Trophoblast cell (in vitro differentiated cells and primary cell): ENCODE data around the gene NMNAT2.

Experiments
- DNase-seq, 2 donors: peaks; one replicate each; pipeline ENCODE4 v3.0.0-alpha.2; 2016
- H2AFZ ChIP-seq: 2 replicates; pipeline ENCODE4 v1.6.1; 2013; ENCODE audit warnings: low read length, moderate library complexity, mild to moderate bottlenecking; ENCODE audit not compliant: insufficient read depth, poor library complexity
- H2AK5ac ChIP-seq: 2 replicates; pipeline ENCODE4 v1.6.1; 2013; ENCODE audit warnings: mild to moderate bottlenecking, low read length
- H2BK120ac ChIP-seq: 2 replicates; pipeline ENCODE4 v1.6.1; 2013; ENCODE audit warnings: low read length, mild to moderate bottlenecking, moderate library complexity; ENCODE audit not compliant: insufficient read depth, poor library complexity
- H2BK12ac ChIP-seq: 2 replicates; pipeline ENCODE4 v1.6.1; 2013; ENCODE audit warnings: mild to moderate bottlenecking, low read length, moderate library complexity
- H2BK5ac ChIP-seq: 2 replicates; pipeline ENCODE4 v1.6.1; 2013; ENCODE audit warnings: low read length, low read depth, moderate library complexity, mild to moderate bottlenecking; ENCODE audit not compliant: poor library complexity
- H3K14ac ChIP-seq: 2 replicates; pipeline ENCODE4 v1.6.1; 2013; ENCODE audit warnings: mild to moderate bottlenecking, low read length
- H3K18ac ChIP-seq: 2 replicates; pipeline ENCODE4 v1.6.1; 2013; ENCODE audit warnings: mild to moderate bottlenecking, low read length
- H3K23ac ChIP-seq: 2 replicates; pipeline ENCODE4 v1.6.1; 2013; ENCODE audit warnings: low read length
- H3K27ac ChIP-seq: 2 replicates; pipeline ENCODE4 v1.5.1; 2013; ENCODE audit warnings: low read depth, mild to moderate bottlenecking, inconsistent platforms, low read length, moderate library complexity
- H3K27me3 ChIP-seq: 2 replicates; pipeline ENCODE4 v1.6.1; 2013; ENCODE audit warnings: inconsistent platforms, mild to moderate bottlenecking, low read length, moderate library complexity; ENCODE audit not compliant: insufficient read depth
- H3K36me3 ChIP-seq, 2 experiments: 1 replicate in 1 of 2; 2 replicates in 1 of 2; pipeline ENCODE4 v1.6.1; 2013; ENCODE audit warnings: low read length in 2 of 2, mild to moderate bottlenecking in 2 of 2, moderate library complexity in 1 of 2; ENCODE audit not compliant: insufficient read depth in 2 of 2, control insufficient read depth in 1 of 2
- H3K4ac ChIP-seq: 2 replicates; pipeline ENCODE4 v1.6.1; 2013; ENCODE audit warnings: low read depth, mild to moderate bottlenecking, low read length, moderate library complexity
- H3K4me1 ChIP-seq, 2 experiments: 1 replicate in 1 of 2; 2 replicates in 1 of 2; pipeline ENCODE4 v1.6.1; 2013; ENCODE audit warnings: low read length in 2 of 2, mild to moderate bottlenecking in 2 of 2, moderate library complexity in 1 of 2; ENCODE audit not compliant: insufficient read depth in 2 of 2, control insufficient read depth in 1 of 2
- H3K4me2 ChIP-seq: 2 replicates; pipeline ENCODE4 v1.6.1; 2013; ENCODE audit warnings: inconsistent platforms, mild to moderate bottlenecking, low read length, moderate library complexity
- H3K4me3 ChIP-seq: 2 replicates; pipeline ENCODE4 v1.5.1; 2013; ENCODE audit warnings: mild to moderate bottlenecking, low read depth, low read length, inconsistent platforms
- H3K79me1 ChIP-seq: one replicate; pipeline ENCODE4 v1.6.1; 2013; ENCODE audit warnings: low read length
- H3K79me2 ChIP-seq: 2 replicates; pipeline ENCODE4 v1.6.1; 2013; ENCODE audit warnings: low read length, mild to moderate bottlenecking; ENCODE audit not compliant: control insufficient read depth, insufficient read depth, poor library complexity
- H3K9ac ChIP-seq: 2 replicates; pipeline ENCODE4 v1.6.1; 2013; ENCODE audit warnings: mild to moderate bottlenecking, low read length
- H3K9me3 ChIP-seq: 2 replicates; pipeline ENCODE4 v1.6.1; 2013; ENCODE audit warnings: low read depth, mild to moderate bottlenecking, control low read depth, inconsistent platforms, low read length; ENCODE audit not compliant: insufficient read depth
- H4K12ac ChIP-seq: 2 replicates; pipeline ENCODE4 v1.6.1; 2013; ENCODE audit warnings: low read depth, mild to moderate bottlenecking, low read length, moderate library complexity
- H4K8ac ChIP-seq: 2 replicates; pipeline ENCODE4 v1.6.1; 2013; ENCODE audit warnings: low read depth, mild to moderate bottlenecking, low read length, moderate library complexity
- H4K91ac ChIP-seq: one replicate; pipeline ENCODE4 v1.6.1; 2013; ENCODE audit warnings: low read depth, mild to moderate bottlenecking, low read length, moderate library complexity
- WGBS: extraction: QIAGEN DNeasy Blood & Tissue Kit; methylation state at CpG from one replicate; pipeline ENCODE4 v1.1.7; 2013; ENCODE audit warnings: missing lambda C conversion rate; ENCODE audit not compliant: insufficient read length, insufficient coverage; ENCODE audit errors: extremely low coverage; 5-methylcytosine and 5-hydroxymethylcytosine counted together

The NMNAT2 gene

DNA sequence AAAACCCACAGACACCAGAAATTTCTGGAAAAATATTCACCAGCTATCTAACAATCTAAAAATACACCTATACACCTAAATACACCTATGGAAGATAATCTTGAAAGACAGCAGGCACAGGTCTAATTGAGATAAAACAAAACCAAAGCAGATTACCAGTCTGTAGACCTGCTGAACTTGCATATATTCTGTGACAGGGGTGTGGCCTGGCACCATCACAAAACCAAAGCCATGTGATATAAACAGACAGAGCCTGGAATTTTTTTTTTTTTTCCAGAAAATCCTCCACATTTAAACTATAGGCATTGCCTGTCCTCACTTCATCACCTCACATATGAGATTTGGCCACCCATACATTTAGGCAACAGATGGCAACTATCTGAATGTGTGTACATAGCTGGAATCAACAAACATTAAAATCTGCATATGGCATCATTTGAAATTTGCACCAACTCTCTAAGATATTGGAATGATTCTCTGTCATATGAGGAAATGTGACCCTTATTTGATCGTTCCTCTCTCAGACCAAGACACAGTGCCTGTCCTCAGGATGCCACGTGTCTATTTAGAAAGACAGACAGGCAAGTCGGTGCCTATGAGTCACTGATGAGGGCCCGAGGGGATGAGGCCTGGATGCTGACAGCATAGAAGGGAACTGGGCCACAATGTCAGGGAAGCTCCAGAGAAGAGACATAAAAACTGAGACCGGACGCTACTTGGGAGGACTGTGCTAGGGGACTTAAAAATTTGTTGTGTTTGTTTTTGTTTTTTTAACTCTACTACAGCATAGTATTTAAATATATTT lies 32.6 kb downstream of the NMNAT2 start:
- Histone ChIP-seq H4K8ac (no peak overlapping the region), H2AK5ac (no peak overlapping the region), H2BK5ac (no peak overlapping the region), H3K4ac (no peak overlapping the region), H2AFZ (no peak overlapping the region), H3K9ac (no peak overlapping the region), H3K79me1 (no peaks in the 10 kb centered on the region), H3K4me1 (peaks cover 0 to 3% of the 10 kb centered on the region in 2 experiments), H3K14ac (no peak overlapping the region), H3K4me2 (no peak overlapping the region), H3K79me2 (no peaks in the 10 kb centered on the region), H2BK12ac (no peak overlapping the region), H3K9me3 (peaks cover 2% of the 10 kb centered on the region), H3K4me3 (no peak overlapping the region), H2BK120ac (no peak overlapping the region), H3K36me3 (no peaks in the 10 kb centered on the region), H3K27me3 (no peaks in the 10 kb centered on the region), H3K23ac (no peak overlapping the region), H3K18ac (no peak overlapping the region), H4K91ac (no peak overlapping the region), H3K27ac (no peak overlapping the region), H4K12ac (no peak overlapping the region)
- no CpG with 5 or more reads among the region's 6 CpGs for WGBS
- peak; percentile 26 to 56 for DNase-seq

DNA sequence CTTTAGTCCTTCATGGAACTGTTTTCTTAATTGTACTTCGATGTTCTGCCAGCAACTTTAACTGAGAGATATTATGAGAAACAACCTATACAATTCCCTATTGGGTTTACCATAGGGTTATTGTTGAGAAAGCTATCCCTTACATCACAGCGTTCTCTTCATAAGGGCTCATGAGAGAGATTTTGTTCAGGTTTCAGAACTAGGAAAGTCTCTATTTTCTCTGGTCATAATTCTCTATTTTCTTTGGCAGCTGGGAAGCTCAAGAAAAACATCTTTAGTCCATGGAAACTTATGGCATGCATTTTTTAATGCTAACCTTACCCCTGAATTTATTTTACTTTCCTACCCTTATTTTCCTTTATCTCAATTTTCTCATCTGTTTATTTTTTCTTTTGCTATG lies 38.2 kb downstream of the NMNAT2 start:
- no peak overlapping the region for H4K91ac ChIP-seq
- H3K9ac ChIP-seq, result no peak overlapping the region
- H3K4me3 ChIP-seq, result no peak overlapping the region
- no peak overlapping the region for H4K8ac ChIP-seq
- no peak overlapping the region for H3K23ac ChIP-seq
- H2BK5ac ChIP-seq, result no peak overlapping the region
- H3K27ac ChIP-seq, result no peak overlapping the region
- H3K79me1 ChIP-seq, result peaks cover 6% of the 10 kb centered on the region
- WGBS, result no CpG with 5 or more reads among the region's 2 CpGs
- H2AK5ac ChIP-seq, result no peak overlapping the region
- no peaks in the 10 kb centered on the region for H3K27me3 ChIP-seq
- no peaks in the 10 kb centered on the region for H3K79me2 ChIP-seq
- H3K4ac ChIP-seq, result no peak overlapping the region
- H3K18ac ChIP-seq, result no peak overlapping the region
- no peak overlapping the region for H2AFZ ChIP-seq
- no peak overlapping the region for H2BK120ac ChIP-seq
- H3K14ac ChIP-seq, result no peak overlapping the region
- peaks cover 2% of the 10 kb centered on the region for H3K9me3 ChIP-seq
- H3K4me1 ChIP-seq, result peaks cover 6 to 7% of the 10 kb centered on the region in 2 experiments
- H3K36me3 ChIP-seq, result no peaks in the 10 kb centered on the region
- no peak overlapping the region for H4K12ac ChIP-seq
- H3K4me2 ChIP-seq, result no peak overlapping the region
- no peak overlapping the region for H2BK12ac ChIP-seq
- no peak for DNase-seq

DNA sequence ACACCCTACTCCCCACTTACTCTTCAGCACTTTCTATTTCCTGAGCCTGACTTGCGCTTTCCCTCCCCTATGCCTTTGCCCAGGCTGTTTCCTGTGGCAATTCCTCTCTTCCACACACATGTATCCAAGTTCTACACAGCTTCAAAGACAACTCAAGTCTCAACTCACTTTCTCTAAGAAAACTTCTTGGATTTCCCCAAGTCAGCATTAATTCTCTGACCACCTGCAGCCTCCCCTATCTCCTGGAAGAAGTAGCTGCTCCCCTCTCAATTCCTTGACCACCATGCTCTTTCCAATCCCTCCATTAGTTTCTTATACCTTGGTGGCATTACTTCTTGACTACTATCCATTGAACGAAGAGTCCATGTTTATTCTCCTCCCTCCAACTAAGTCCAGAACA lies 42.8 kb downstream of the NMNAT2 start:
- H3K23ac ChIP-seq, result no peak overlapping the region
- H2AK5ac ChIP-seq, result peak overlapping the region; percentile 93
- peak overlapping the region; percentile 82 for H3K18ac ChIP-seq
- no peaks in the 10 kb centered on the region for H3K9me3 ChIP-seq
- H3K4ac ChIP-seq, result peak overlapping the region; percentile 72
- H3K36me3 ChIP-seq, result no peaks in the 10 kb centered on the region
- H3K4me1 ChIP-seq, result peaks cover 10 to 18% of the 10 kb centered on the region in 2 experiments
- no peak overlapping the region for H3K4me2 ChIP-seq
- no peak overlapping the region for H4K12ac ChIP-seq
- no peak overlapping the region for H3K9ac ChIP-seq
- no CpG with 5 or more reads among the region's 2 CpGs for WGBS
- H3K79me1 ChIP-seq, result peaks cover 12% of the 10 kb centered on the region
- peak overlapping the region; percentile 91 for H4K91ac ChIP-seq
- H2AFZ ChIP-seq, result no peak overlapping the region
- H3K27me3 ChIP-seq, result no peaks in the 10 kb centered on the region
- peak overlapping the region; percentile 94 for H2BK5ac ChIP-seq
- peak overlapping the region; percentile 87 for H2BK120ac ChIP-seq
- H4K8ac ChIP-seq, result peak overlapping the region; percentile 76
- peak overlapping the region; percentile 97 for H2BK12ac ChIP-seq
- H3K79me2 ChIP-seq, result peaks cover 2% of the 10 kb centered on the region
- no peak overlapping the region for H3K27ac ChIP-seq
- no peak for DNase-seq
- no peak overlapping the region for H3K4me3 ChIP-seq
- peak overlapping the region; percentile 93 for H3K14ac ChIP-seq

DNA sequence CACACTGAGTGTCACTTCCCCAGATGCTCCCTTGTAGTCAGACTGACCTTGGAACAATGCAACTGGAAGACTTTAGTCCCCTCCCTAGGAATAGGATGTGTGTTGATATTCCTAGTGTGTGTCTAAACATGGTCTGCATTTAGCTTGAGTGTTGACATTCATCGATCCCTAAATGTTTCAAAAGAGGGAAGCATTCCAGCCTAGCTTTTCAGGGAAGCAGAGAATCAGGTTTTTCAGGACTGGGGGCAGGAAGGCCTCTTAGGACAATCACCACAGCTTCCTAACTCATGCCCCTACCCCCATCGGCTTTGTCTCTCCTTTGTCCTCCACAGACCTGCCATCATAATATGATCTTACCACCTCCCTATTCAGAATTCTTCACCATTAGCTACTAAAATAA lies 43.4 kb downstream of the NMNAT2 start:
- peak in 1 of 2 donors; percentile 45 for DNase-seq
- Histone ChIP-seq H3K4ac (no peak overlapping the region), H3K4me2 (no peak overlapping the region), H3K18ac (no peak overlapping the region), H4K91ac (no peak overlapping the region), H3K4me3 (no peak overlapping the region), H3K36me3 (no peaks in the 10 kb centered on the region), H3K9ac (no peak overlapping the region), H2BK5ac (no peak overlapping the region), H4K12ac (no peak overlapping the region), H3K4me1 (peaks cover 15 to 23% of the 10 kb centered on the region in 2 experiments), H3K14ac (peak overlapping the region; percentile 60), H3K79me2 (peaks cover 2% of the 10 kb centered on the region), H2BK120ac (no peak overlapping the region), H2AFZ (no peak overlapping the region), H3K27ac (no peak overlapping the region), H3K9me3 (no peaks in the 10 kb centered on the region), H3K79me1 (peaks cover 14% of the 10 kb centered on the region), H2BK12ac (peak overlapping the region; percentile 88), H3K27me3 (no peaks in the 10 kb centered on the region), H3K23ac (no peak overlapping the region), H4K8ac (peak overlapping the region; percentile 13), H2AK5ac (no peak overlapping the region)
- no CpG with 5 or more reads among the region's 2 CpGs for WGBS
